ENCODE data around the gene CCDC85C. TPM values are rescaled to one million over a fixed set of nuclear protein-coding genes. Genes with fewer than 3 reads are reported as not detected.

Gene CCDC85C
- total and polyA plus RNA-seq, 3 donors from 2014 or later, result 25.6 to 28.3 (median 26.4) TPM

DNA sequence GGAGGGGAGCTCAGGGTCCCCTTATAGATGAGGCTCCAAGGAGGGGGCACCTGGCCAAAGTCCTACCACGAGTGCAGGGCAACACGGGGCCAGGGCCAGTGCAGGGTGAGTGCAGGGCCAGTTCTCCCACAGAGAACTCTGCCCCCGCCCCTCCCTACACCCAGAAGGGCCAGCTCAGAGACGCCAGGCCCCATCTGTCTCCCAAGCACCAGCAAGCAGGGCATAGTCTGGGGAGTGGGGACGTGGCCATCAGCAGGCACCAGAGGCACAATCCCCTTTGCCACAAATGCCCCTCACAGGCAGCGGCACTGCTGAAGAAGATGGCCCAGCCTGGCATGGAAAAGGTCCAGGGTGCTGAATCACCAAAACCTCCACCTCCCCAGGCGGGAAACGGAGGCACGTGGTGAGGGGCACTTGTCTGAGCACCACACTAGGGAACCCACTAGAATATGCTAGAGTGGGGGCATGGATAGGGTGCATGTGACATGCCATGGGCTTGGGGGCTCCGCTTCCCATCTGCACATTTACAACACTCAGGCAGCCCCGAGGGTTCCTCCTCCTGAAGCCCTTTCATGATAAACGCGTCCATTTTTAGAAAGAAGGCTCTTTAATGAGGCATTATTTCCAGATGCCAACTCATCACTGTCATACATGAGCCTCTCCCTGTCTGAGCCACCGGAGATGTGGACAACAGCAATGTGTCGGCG is 17.8 kb downstream of the CCDC85C start:
- Histone ChIP-seq H3K27me3 (no peaks in the 10 kb centered on the region), H3K36me3 (ENCODE audit: low read depth, missing control alignments) (no peaks in the 10 kb centered on the region), H3K4me3 (no peak overlapping the region), H3K27ac (no peak overlapping the region), H3K4me1 (peaks cover 11% of the 10 kb centered on the region), H3K9me3 (no peaks in the 10 kb centered on the region)
- intact Hi-C loops (cut with DNase I; ENCODE audit: low total_unique reads), result no loop called here
- no peak for TF ChIP-seq POLR2A (IDR thresholded peaks at IDR 0.05)
- TF ChIP-seq, protein P1, sequence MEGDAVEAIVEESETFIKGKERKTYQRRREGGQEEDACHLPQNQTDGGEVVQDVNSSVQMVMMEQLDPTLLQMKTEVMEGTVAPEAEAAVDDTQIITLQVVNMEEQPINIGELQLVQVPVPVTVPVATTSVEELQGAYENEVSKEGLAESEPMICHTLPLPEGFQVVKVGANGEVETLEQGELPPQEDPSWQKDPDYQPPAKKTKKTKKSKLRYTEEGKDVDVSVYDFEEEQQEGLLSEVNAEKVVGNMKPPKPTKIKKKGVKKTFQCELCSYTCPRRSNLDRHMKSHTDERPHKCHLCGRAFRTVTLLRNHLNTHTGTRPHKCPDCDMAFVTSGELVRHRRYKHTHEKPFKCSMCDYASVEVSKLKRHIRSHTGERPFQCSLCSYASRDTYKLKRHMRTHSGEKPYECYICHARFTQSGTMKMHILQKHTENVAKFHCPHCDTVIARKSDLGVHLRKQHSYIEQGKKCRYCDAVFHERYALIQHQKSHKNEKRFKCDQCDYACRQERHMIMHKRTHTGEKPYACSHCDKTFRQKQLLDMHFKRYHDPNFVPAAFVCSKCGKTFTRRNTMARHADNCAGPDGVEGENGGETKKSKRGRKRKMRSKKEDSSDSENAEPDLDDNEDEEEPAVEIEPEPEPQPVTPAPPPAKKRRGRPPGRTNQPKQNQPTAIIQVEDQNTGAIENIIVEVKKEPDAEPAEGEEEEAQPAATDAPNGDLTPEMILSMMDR (IDR thresholded peaks at IDR 0.05), result no peak
- DNase-seq, result no peak
- WGBS, 2 donors, result 81 to 88% methylated on average over 7 to 16 of the region's 16 CpGs

DNA sequence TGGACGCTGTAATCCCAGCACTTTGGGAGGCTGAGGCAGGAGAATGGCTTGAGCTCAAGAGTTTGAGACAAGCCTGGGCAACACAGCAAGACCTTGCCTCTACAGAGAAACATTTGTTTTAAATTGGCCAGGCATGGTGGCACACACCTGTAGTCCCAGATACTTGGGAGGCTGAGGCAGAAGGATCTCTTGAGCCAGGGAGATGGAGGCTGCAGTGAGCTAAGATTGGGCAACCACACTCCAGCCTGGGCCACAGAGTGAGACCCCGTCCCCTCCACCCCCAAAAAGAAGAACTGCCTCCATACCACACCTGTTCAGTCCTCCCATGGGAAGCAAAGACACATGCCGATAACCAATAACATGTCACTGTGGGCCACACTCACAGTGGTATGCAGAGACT is 19.2 kb downstream of the CCDC85C start:
- WGBS, 2 donors, result 65 to 100% methylated on average over 3 of the region's 3 CpGs
- H3K27ac ChIP-seq, result no peak overlapping the region
- DNase-seq, result no peak
- no peaks in the 10 kb centered on the region for H3K9me3 ChIP-seq
- TF ChIP-seq, protein P1 (IDR thresholded peaks at IDR 0.05), result no peak
- TF ChIP-seq POLR2A (IDR thresholded peaks at IDR 0.05), result no peak
- no peaks in the 10 kb centered on the region for H3K27me3 ChIP-seq
- no peaks in the 10 kb centered on the region for H3K4me1 ChIP-seq
- no peak overlapping the region for H3K4me3 ChIP-seq
- intact Hi-C loops (cut with DNase I; ENCODE audit: low total_unique reads), result no loop called here
- no peaks in the 10 kb centered on the region for H3K36me3 ChIP-seq (ENCODE audit: low read depth, missing control alignments)

DNA sequence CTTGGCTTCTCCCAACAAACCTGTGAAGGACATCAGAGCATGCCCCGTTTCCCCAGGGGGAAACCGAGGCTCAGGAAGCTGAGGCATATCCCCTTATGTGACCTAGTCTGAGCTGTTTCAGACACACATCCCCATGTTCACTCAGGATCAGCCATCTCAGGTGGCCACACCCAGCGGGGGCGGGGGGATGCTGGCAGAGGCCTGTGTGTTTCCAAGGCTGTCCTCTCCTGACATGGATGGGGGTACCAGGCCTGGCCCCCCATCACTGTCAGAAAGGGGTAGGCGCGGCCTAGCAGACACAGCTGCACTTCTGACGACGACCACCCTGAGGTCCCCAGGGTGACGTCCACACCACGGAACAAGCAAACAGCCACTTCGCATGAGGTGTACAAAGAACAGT is 22.1 kb downstream of the CCDC85C start:
- intact Hi-C loops (cut with DNase I; ENCODE audit: low total_unique reads), result no loop called here
- peaks cover 5% of the 10 kb centered on the region for H3K4me1 ChIP-seq

DNA sequence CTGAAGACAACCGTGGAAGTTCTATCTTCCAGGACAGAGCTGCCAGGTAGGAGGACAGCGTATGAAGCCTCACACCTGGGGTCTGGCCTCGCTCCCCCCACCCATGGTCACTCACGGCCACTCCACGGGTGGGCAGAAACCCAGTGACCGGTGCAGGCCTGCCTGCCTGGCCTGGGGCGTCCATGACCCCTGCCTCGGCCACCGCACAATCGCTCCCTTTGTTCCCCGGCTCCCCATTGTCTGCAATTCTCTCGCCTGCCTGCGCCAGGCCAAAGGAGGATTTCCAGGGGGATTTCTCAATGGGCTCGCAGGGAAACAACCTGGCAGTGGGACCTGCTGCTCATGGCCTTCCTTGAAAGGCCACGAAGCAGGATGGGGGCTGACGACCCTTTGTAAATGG is 22.6 kb downstream of the CCDC85C start:
- Histone ChIP-seq H3K9me3 (no peaks in the 10 kb centered on the region), H3K4me3 (no peak overlapping the region), H3K27ac (no peak overlapping the region), H3K4me1 (peaks cover 11% of the 10 kb centered on the region), H3K27me3 (no peaks in the 10 kb centered on the region), H3K36me3 (ENCODE audit: low read depth, missing control alignments) (no peaks in the 10 kb centered on the region)
- DNase-seq, result no peak
- intact Hi-C loops (cut with DNase I; ENCODE audit: low total_unique reads), result no loop called here
- 85 to 93% methylated on average over 15 to 16 of the region's 16 CpGs for WGBS, 2 donors
- TF ChIP-seq, protein P1 (IDR thresholded peaks at IDR 0.05), result no peak
- no peak for TF ChIP-seq POLR2A (IDR thresholded peaks at IDR 0.05)

More for the DNA sequence above, 22.1 kb downstream of the CCDC85C start:
- Histone ChIP-seq H3K27me3 (no peaks in the 10 kb centered on the region), H3K27ac (no peak overlapping the region), H3K9me3 (no peaks in the 10 kb centered on the region), H3K36me3 (ENCODE audit: low read depth, missing control alignments) (no peaks in the 10 kb centered on the region), H3K4me3 (no peak overlapping the region)
- no peak for DNase-seq
- WGBS, 2 donors, result 94 to 97% methylated on average over 11 of the region's 11 CpGs
- no peak for TF ChIP-seq POLR2A (IDR thresholded peaks at IDR 0.05)
- TF ChIP-seq, protein P1 (IDR thresholded peaks at IDR 0.05), result no peak

Measured in testis (tissue), 3 donors.